HG03457 (cell line): ENCODE measurements around the gene VAMP2.

Source experiments
- ATAC-seq: cut with Tn5 transposase; IDR thresholded peaks from one replicate; pipeline ENCODE4 v1.9.1; 2021; ENCODE audit warnings: moderate number of reproducible peaks; ENCODE audit not compliant: unreplicated experiment

VAMP2 gene

GRCh38 chr17:8162233-8162996 is at the start of gene VAMP2:
TSS of gene VAMP2 (minus strand) at chr17:8162948. CDS start at chr17:8162879, 69 bp downstream.
- no peak for ATAC-seq

GRCh38 chr17:8210761-8211458 is 48.2 kb upstream of the VAMP2 start:
- ATAC-seq, result no peak

GRCh38 chr17:8209907-8210760 is 47.4 kb upstream of the VAMP2 start, which contains the start of gene AURKB:
TSS of gene AURKB (minus strand) at chr17:8210575. CDS start at chr17:8210224, 351 bp downstream.
- ATAC-seq, result peak; percentile 62

GRCh38 chr17:8206536-8206935 is 43.8 kb upstream of the VAMP2 start:
- no peak for ATAC-seq

GRCh38 chr17:8204761-8205555 is 42.2 kb upstream of the VAMP2 start:
- no peak for ATAC-seq

GRCh38 chr17:8192070-8192815 is 29.5 kb upstream of the VAMP2 start:
- no peak for ATAC-seq

- ATAC-seq, result no peak
These were observed 27.8 kb upstream of the VAMP2 start for GRCh38 chr17:8190506-8190905.

- peak; percentile 26 for ATAC-seq
These were observed 27.1 kb upstream of the VAMP2 start, which contains the start of gene BORCS6 for GRCh38 chr17:8189711-8190477. TSS of gene BORCS6 (minus strand) at chr17:8190180. CDS start at chr17:8190140, 40 bp downstream.

GRCh38 chr17:8189041-8189710 is 26.4 kb upstream of the VAMP2 start:
- ATAC-seq, result no peak

GRCh38 chr17:8188263-8188839 is 25.6 kb upstream of the VAMP2 start:
- ATAC-seq, result no peak

GRCh38 chr17:8187517-8188262 is 24.9 kb upstream of the VAMP2 start:
- ATAC-seq, result peak; percentile 28

- ATAC-seq, result peak; percentile 17
These were observed 24.2 kb upstream of the VAMP2 start for GRCh38 chr17:8186787-8187516.

GRCh38 chr17:8186446-8186786 is 23.7 kb upstream of the VAMP2 start:
- no peak for ATAC-seq

GRCh38 chr17:8185582-8186445 is 23.1 kb upstream of the VAMP2 start:
- no peak for ATAC-seq

- ATAC-seq, result no peak
These were observed 14.4 kb upstream of the VAMP2 start for GRCh38 chr17:8176998-8177731.
